Endodermal cell (in vitro differentiated cells): Measurements from ENCODE around the gene FHIP2A. TPM values are rescaled to one million over a fixed set of nuclear protein-coding genes. Genes with fewer than 3 reads are reported as not detected.

ENCODE experiments used
- DNase-seq: peaks from one replicate; pipeline ENCODE4 v3.0.0-alpha.2; 2017
- H3K27ac ChIP-seq: 2 replicates; pipeline ENCODE4 v1.5.1; 2013; ENCODE audit warnings: mild to moderate bottlenecking, low read depth, low read length, moderate library complexity
- H3K27me3 ChIP-seq: 2 replicates; pipeline ENCODE4 v1.6.1; 2013; ENCODE audit warnings: mild to moderate bottlenecking, low read length, moderate library complexity; ENCODE audit not compliant: insufficient read depth, control insufficient read depth, poor library complexity, severe bottlenecking
- H3K36me3 ChIP-seq: 2 replicates; pipeline ENCODE4 v1.7.0; 2013; ENCODE audit warnings: mild to moderate bottlenecking, low read length, moderate library complexity; ENCODE audit not compliant: control insufficient read depth, insufficient read depth
- H3K4me1 ChIP-seq: one replicate; pipeline ENCODE4 v1.7.0; 2013; ENCODE audit warnings: low read length; ENCODE audit not compliant: control insufficient read depth, insufficient read depth
- H3K4me3 ChIP-seq: 2 replicates; pipeline ENCODE4 v1.5.1; 2013; ENCODE audit warnings: mild to moderate bottlenecking, low read length, moderate library complexity
- H3K9ac ChIP-seq: 2 replicates; pipeline ENCODE4 v1.6.1; 2013; ENCODE audit warnings: mild to moderate bottlenecking, low read length, moderate library complexity; ENCODE audit not compliant: poor library complexity, severe bottlenecking; ENCODE audit errors: extremely low read depth
- H3K9me3 ChIP-seq: 2 replicates; pipeline ENCODE4 v1.6.1; 2013; ENCODE audit warnings: mild to moderate bottlenecking, low read length, moderate library complexity; ENCODE audit not compliant: control insufficient read depth
- H3K27ac Mint-ChIP-seq: 2 replicates; pipeline ENCODE4 v1.8.0; 2020; ENCODE audit warnings: mixed read lengths
- H3K27me3 Mint-ChIP-seq: 2 replicates; pipeline ENCODE4 v1.8.0; 2021; ENCODE audit warnings: mild to moderate bottlenecking, mixed read lengths; ENCODE audit not compliant: insufficient read depth
- H3K36me3 Mint-ChIP-seq: 2 replicates; pipeline ENCODE4 v1.8.0; 2020; ENCODE audit warnings: low read depth, mixed read lengths
- H3K4me1 Mint-ChIP-seq: 2 replicates; pipeline ENCODE4 v1.8.0; 2020; ENCODE audit warnings: mixed read lengths
- H3K4me3 Mint-ChIP-seq: 2 replicates; pipeline ENCODE4 v1.8.0; 2020; ENCODE audit warnings: mild to moderate bottlenecking, moderate library complexity, mixed read lengths
- H3K9me3 Mint-ChIP-seq: 2 replicates; pipeline ENCODE4 v1.8.0; 2020; ENCODE audit warnings: mild to moderate bottlenecking, mixed read lengths
- WGBS, 2 experiments: methylation state at CpG; one replicate each; pipeline versions ENCODE4 v1.1.5 to v1.1.7; 2013; ENCODE audit warnings: missing lambda C conversion rate in 2 of 2, mixed read lengths in 1 of 2; ENCODE audit not compliant: insufficient coverage in 1 of 2, insufficient read length in 1 of 2; 5-methylcytosine and 5-hydroxymethylcytosine counted together
- total RNA-seq, 2 donors: library from RNA; stranded (reverse); fragmentation: NEBNext Ultra II Directional in 1 of 2; extraction: Animal tissue kit (Norgen Biotek cat#: 25700) in 1 of 2; gene quantifications; 2 replicates in 1 of 2; 3 replicates in 1 of 2; pipeline ENCODE4 v1.2.1, GENCODE V29; 2021
- TF ChIP-seq, protein P1 (sequence below): fragments of 200-600 bp; sonication (generic); conservative IDR thresholded peaks from 2 replicates; pipeline ENCODE4 v1.5.0; 2021; ENCODE audit warnings: antibody characterized with exemption, mild to moderate bottlenecking

Gene FHIP2A
- total RNA-seq, 2 donors from 2014 or later, result 24.4 to 28.8 TPM

DNA sequence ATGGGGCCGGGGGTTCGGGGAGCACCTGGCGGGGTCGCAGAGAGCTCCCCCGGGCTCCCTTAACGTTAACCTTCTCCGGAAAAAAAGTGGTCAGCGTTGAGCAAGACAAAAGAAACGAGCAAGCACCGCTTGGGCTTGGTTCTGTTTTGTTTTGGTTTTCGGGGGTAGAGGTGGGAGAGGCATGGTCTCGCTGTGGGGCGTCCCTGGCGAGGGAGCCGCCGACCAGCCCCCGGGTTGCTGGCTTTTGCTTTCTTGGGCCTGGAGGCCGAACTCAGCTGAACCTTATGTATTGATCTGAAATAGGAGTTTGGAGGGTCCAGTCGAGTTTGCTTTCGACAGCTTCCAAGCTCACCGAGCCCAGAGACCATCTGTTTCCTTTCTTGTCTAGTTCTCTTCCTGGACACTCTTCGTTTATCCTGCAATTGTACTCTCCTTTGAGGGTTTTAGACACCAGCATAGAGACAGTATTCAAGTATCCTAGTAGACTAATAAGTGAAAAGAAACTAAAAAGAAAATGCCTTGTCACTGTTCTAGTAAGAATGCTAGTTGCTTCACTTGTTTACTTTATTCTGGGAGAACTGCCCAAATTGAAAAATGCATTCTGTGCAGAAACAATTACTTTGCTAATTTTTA is 980 bp downstream of the FHIP2A start:
- TF ChIP-seq, protein P1, sequence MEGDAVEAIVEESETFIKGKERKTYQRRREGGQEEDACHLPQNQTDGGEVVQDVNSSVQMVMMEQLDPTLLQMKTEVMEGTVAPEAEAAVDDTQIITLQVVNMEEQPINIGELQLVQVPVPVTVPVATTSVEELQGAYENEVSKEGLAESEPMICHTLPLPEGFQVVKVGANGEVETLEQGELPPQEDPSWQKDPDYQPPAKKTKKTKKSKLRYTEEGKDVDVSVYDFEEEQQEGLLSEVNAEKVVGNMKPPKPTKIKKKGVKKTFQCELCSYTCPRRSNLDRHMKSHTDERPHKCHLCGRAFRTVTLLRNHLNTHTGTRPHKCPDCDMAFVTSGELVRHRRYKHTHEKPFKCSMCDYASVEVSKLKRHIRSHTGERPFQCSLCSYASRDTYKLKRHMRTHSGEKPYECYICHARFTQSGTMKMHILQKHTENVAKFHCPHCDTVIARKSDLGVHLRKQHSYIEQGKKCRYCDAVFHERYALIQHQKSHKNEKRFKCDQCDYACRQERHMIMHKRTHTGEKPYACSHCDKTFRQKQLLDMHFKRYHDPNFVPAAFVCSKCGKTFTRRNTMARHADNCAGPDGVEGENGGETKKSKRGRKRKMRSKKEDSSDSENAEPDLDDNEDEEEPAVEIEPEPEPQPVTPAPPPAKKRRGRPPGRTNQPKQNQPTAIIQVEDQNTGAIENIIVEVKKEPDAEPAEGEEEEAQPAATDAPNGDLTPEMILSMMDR, result no peak
- Mint-ChIP-seq H3K4me3 (peak overlapping the region; percentile 93), H3K4me1 (peaks cover 3% of the 10 kb centered on the region), H3K27ac (peak overlapping the region; percentile 95), H3K36me3 (peaks cover 5% of the 10 kb centered on the region), H3K27me3 (peaks cover 2% of the 10 kb centered on the region), H3K9me3 (no peaks in the 10 kb centered on the region)
- H3K4me3 ChIP-seq, result peak overlapping the region; percentile 85
- DNase-seq, result peak; percentile 77
- no peaks in the 10 kb centered on the region for H3K27me3 ChIP-seq
- 1 to 2% methylated on average over 18 to 22 of the region's 22 CpGs for WGBS, 2 experiments
- peak overlapping the region; percentile 79 for H3K27ac ChIP-seq
- H3K36me3 ChIP-seq, result no peaks in the 10 kb centered on the region
- no peaks in the 10 kb centered on the region for H3K4me1 ChIP-seq
- H3K9ac ChIP-seq, result peak overlapping the region; percentile 52
- H3K9me3 ChIP-seq, result no peaks in the 10 kb centered on the region

DNA sequence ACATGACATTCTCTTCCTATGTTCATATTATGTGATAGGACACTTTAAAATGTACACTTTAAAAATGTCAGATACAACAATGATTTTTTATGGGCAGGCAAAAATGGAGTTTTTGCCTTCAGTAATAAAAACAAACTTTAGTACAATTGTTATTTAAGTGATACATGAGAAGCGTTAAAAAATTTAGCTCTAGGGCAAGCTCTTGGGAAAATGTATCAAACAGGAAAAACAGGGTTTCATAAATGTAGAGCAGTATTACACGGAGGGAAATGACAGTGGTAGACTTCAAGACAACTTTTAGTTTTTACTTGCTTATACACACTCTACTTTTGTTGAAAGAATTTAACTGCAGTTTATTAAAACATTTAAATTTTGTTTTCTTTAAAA is 1.5 kb downstream of the FHIP2A start:
- Histone ChIP-seq H3K9ac (peak overlapping the region; percentile 52), H3K4me1 (no peaks in the 10 kb centered on the region), H3K27ac (no peak overlapping the region), H3K9me3 (no peaks in the 10 kb centered on the region), H3K27me3 (no peaks in the 10 kb centered on the region), H3K4me3 (peak overlapping the region; percentile 85), H3K36me3 (no peaks in the 10 kb centered on the region)
- no peak for DNase-seq
- Mint-ChIP-seq H3K4me1 (peaks cover 4% of the 10 kb centered on the region), H3K9me3 (no peaks in the 10 kb centered on the region), H3K4me3 (peak overlapping the region; percentile 93), H3K36me3 (peaks cover 5% of the 10 kb centered on the region), H3K27me3 (peaks cover 2% of the 10 kb centered on the region), H3K27ac (no peak overlapping the region)
- WGBS, 2 experiments, result 80% methylated on average over 2 of the region's 2 CpGs; no CpG with 5 or more reads in 1 of the 2 experiments
- TF ChIP-seq, protein P1, result no peak

DNA sequence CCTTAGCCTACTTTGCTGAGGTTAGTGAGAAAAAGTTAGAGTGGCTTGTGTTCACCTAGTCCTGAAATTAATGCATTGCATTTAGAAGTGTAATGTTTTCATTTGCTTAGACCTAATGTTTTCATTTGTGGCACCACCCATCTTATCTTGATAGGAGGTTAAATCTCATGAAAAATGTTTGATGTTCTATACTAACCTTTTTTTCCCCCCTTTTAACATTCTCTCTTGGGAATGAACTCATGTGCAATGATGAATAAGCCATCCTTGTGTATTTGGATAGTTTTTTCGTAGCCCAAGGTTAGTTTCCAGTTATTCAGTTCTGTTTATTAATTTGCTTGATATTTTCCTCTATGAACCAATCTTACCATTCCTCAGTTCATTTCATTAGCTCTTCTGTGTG is 2.8 kb downstream of the FHIP2A start:
- Histone ChIP-seq H3K36me3 (no peaks in the 10 kb centered on the region), H3K9me3 (no peaks in the 10 kb centered on the region), H3K27ac (no peak overlapping the region), H3K27me3 (no peaks in the 10 kb centered on the region), H3K4me3 (no peak overlapping the region), H3K4me1 (no peaks in the 10 kb centered on the region), H3K9ac (no peak overlapping the region)
- Mint-ChIP-seq H3K27me3 (no peaks in the 10 kb centered on the region), H3K4me3 (no peak overlapping the region), H3K4me1 (peaks cover 7% of the 10 kb centered on the region), H3K27ac (no peak overlapping the region), H3K36me3 (peaks cover 10% of the 10 kb centered on the region), H3K9me3 (no peaks in the 10 kb centered on the region)
- WGBS, 2 experiments, result 100% methylated on average over 1 of the region's 1 CpG; no CpG with 5 or more reads in 1 of the 2 experiments
- TF ChIP-seq, protein P1, result no peak
- no peak for DNase-seq
